HFFc6 (cell line): Measurements from ENCODE around the gene GPR18. TPM values are rescaled to one million over a fixed set of nuclear protein-coding genes. Genes with fewer than 3 reads are reported as not detected.

ENCODE experiments used
- DNase-seq: peaks from one replicate; pipeline ENCODE4 v3.0.0-alpha.2; 2018
- H3K27ac Mint-ChIP-seq: 2 replicates; pipeline ENCODE4 v1.8.0; 2020; ENCODE audit warnings: mild to moderate bottlenecking, mixed read lengths
- H3K27me3 Mint-ChIP-seq: 2 replicates; pipeline ENCODE4 v1.8.0; 2021; ENCODE audit warnings: mild to moderate bottlenecking, moderate library complexity, mixed read lengths; ENCODE audit not compliant: insufficient read depth
- H3K36me3 Mint-ChIP-seq: 2 replicates; pipeline ENCODE4 v1.8.0; 2021; ENCODE audit warnings: low read depth, mixed read lengths
- H3K4me1 Mint-ChIP-seq: 2 replicates; pipeline ENCODE4 v1.8.0; 2020; ENCODE audit warnings: low read depth, mixed read lengths
- H3K4me3 Mint-ChIP-seq: 2 replicates; pipeline ENCODE4 v1.8.0; 2020; ENCODE audit warnings: mild to moderate bottlenecking, moderate library complexity, mixed read lengths
- H3K9me3 Mint-ChIP-seq: 2 replicates; pipeline ENCODE4 v1.8.0; 2020; ENCODE audit warnings: mild to moderate bottlenecking, mixed read lengths
- total RNA-seq, 6 experiments: library from RNA; stranded (reverse); fragmentation: NEBNext Ultra II Directional; extraction: Animal tissue kit (Norgen Biotek cat#: 25700); gene quantifications; 2 replicates in 1 of 6; 3 replicates in 5 of 6; pipeline ENCODE4 v1.2.3, GENCODE V29; 2021
- TF ChIP-seq, protein P1 (sequence below): fragments of 200-600 bp; sonication (generic); IDR thresholded peaks from 2 replicates; pipeline ENCODE4 v1.5.0; 2021; ENCODE audit warnings: antibody characterized with exemption, mild to moderate bottlenecking

Gene GPR18
- total RNA-seq, 6 experiments from 2014 or later = not detected

DNA sequence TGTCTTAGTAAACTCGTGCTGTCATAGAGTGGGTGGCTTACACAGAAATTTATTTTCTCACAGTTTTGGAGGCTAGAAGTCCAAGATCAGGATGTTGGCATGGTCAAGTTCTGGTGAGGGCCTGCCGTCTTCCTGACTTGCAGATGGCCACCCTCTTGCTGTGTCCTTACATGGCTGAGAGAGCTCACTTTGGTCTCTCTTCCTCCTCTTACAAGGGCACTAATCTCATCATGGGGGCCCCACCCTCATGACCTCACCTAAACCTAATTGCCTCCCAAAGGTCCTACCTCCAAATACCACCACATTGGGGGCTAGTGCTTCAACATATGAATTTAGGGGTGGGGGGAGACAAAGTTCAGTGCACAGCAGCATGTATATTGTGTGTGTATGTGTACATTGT, 14.3 kb upstream of the GPR18 start:
- TF ChIP-seq, protein P1, sequence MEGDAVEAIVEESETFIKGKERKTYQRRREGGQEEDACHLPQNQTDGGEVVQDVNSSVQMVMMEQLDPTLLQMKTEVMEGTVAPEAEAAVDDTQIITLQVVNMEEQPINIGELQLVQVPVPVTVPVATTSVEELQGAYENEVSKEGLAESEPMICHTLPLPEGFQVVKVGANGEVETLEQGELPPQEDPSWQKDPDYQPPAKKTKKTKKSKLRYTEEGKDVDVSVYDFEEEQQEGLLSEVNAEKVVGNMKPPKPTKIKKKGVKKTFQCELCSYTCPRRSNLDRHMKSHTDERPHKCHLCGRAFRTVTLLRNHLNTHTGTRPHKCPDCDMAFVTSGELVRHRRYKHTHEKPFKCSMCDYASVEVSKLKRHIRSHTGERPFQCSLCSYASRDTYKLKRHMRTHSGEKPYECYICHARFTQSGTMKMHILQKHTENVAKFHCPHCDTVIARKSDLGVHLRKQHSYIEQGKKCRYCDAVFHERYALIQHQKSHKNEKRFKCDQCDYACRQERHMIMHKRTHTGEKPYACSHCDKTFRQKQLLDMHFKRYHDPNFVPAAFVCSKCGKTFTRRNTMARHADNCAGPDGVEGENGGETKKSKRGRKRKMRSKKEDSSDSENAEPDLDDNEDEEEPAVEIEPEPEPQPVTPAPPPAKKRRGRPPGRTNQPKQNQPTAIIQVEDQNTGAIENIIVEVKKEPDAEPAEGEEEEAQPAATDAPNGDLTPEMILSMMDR = no peak
- Mint-ChIP-seq H3K36me3 (peaks cover 8% of the 10 kb centered on the region), H3K27me3 (peaks cover 2% of the 10 kb centered on the region), H3K9me3 (no peaks in the 10 kb centered on the region), H3K4me3 (no peak overlapping the region), H3K27ac (no peak overlapping the region), H3K4me1 (peaks cover 13% of the 10 kb centered on the region)
- no peak for DNase-seq

DNA sequence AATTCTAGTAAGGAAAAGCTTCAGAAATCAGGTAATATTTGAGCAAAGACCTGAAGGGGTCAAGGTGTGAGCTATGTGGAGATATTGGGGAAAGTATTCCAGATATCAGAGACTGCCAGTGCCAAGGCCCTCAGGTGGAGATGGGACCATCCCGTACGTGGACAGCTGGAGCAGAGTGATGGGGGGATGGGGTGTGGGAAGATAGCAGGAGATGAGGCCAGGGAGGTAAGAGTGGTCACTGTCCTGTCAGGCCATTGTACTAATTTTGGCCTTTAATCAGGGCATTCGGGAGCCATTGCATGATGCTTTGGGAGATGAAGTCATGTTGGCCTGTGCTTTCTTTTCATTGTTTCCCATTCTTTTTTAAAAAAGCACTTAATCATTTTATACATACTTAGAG, 13.1 kb upstream of the GPR18 start:
- DNase-seq = no peak
- Mint-ChIP-seq H3K27ac (no peak overlapping the region), H3K27me3 (peaks cover 2% of the 10 kb centered on the region), H3K36me3 (peaks cover 8% of the 10 kb centered on the region), H3K4me3 (no peak overlapping the region), H3K4me1 (peaks cover 13% of the 10 kb centered on the region), H3K9me3 (no peaks in the 10 kb centered on the region)
- TF ChIP-seq, protein P1 = no peak

DNA sequence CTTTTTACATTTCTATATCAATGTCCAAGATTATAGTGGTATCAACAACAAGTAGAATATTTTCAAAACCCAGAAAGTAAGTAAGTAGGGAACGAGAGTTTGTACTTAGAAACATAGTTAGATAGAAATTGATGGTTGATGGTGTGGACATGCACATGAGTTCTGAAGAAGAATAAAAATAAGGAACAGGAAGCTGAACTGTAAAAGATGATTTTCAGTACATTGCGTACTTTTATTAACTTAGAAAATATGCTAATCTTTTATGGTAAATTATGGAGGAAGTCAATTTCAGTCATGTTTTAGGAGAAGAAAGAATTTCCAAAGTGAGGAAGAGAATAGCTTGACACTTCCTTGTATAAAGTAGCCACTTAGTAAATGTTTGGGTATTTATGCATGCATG, 12.3 kb upstream of the GPR18 start:
- Mint-ChIP-seq H3K36me3 (peaks cover 8% of the 10 kb centered on the region), H3K27ac (no peak overlapping the region), H3K4me3 (no peak overlapping the region), H3K4me1 (peaks cover 10% of the 10 kb centered on the region), H3K9me3 (no peaks in the 10 kb centered on the region), H3K27me3 (peaks cover 2% of the 10 kb centered on the region)
- no peak for DNase-seq
- TF ChIP-seq, protein P1 = no peak

DNA sequence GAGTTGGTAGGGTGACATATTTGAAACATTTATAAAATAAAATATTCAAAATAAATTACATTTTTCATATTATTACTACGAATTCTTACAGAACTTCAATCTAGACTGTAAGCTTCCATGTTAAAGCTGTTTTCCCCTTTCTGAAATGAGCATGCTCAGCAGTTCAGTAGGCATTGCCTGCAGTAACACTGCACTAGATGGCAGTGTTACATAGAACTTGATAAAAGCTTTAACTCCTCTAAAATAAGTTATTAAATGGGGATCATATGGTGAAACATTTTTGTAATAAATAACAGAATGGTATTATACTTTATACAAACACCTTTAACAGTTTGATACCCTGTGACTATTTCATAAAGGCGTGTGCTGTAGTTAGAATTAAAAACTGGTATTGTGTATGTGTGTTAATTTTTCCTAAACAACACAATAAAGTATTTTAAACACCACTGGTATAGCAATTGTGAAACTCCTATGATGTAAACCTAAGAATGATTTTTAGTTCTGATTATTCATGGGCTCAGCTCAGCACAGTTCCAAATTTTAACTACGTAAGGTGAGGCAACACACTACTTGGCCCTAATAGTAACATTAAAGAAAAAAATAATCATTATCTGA, 11.6 kb upstream of the GPR18 start:
- Mint-ChIP-seq H3K27me3 (peaks cover 2% of the 10 kb centered on the region), H3K36me3 (peaks cover 8% of the 10 kb centered on the region)

DNA sequence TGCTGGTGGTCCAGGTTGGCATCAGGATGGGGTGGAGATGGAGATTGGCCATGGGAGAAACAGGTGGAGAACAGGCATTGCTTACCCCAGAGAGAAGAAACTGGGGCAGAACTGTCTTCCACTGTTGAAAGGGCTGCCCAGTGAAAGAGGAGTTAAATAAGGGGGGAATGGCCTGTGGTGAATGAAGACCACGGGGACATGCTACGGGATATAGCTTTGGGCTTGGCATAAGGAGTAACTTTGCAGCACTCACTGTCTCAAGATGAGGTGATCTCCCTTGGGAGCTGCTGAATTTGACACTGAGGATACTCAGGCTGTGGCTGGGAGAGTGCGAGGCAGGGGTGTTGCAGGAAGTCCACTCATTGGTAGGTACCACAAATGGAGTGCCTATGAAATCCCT, 10.6 kb upstream of the GPR18 start:
- TF ChIP-seq, protein P1 = no peak
- Mint-ChIP-seq H3K4me1 (no peaks in the 10 kb centered on the region), H3K27me3 (peaks cover 2% of the 10 kb centered on the region; the same call in 1 of the 2 replicates), H3K4me3 (no peak overlapping the region), H3K27ac (no peak overlapping the region), H3K9me3 (no peaks in the 10 kb centered on the region), H3K36me3 (peaks cover 8% of the 10 kb centered on the region)
- no peak for DNase-seq

More for the DNA sequence above, 11.6 kb upstream of the GPR18 start:
- no peaks in the 10 kb centered on the region for H3K9me3 Mint-ChIP-seq
- H3K27ac Mint-ChIP-seq = no peak overlapping the region
- DNase-seq = peak; percentile 57
- TF ChIP-seq, protein P1 = peak; percentile 85
- no peak overlapping the region for H3K4me3 Mint-ChIP-seq
- H3K4me1 Mint-ChIP-seq = peaks cover 2% of the 10 kb centered on the region

DNA sequence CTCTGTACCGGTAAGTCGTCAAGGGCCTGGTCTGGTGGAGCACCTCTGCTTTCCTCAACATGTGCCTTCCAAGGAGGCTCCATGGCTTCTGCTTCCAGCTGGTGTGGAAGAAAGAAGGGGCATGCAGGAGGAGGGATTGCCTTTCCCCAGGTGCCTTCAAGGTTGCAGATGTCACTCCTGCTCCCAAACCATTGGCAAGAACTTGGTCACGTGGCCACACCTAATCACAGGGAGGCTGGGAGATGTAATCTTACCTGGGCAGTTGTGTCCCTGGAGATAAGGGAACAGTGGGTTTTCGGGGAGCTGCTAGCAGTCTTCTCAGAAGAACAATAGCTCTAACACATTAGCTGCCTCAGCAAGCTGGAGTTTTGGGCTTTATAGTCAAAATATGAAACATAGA, 9.7 kb upstream of the GPR18 start:
- Mint-ChIP-seq H3K27ac (no peak overlapping the region), H3K9me3 (no peaks in the 10 kb centered on the region), H3K36me3 (peaks cover 8% of the 10 kb centered on the region), H3K4me1 (no peaks in the 10 kb centered on the region), H3K27me3 (peaks cover 2% of the 10 kb centered on the region; the same call in 1 of the 2 replicates), H3K4me3 (no peak overlapping the region)
- TF ChIP-seq, protein P1 = no peak
- no peak for DNase-seq
